Activated T-cell treated with anti-CD3 and anti-CD28 coated beads, Interleukin-2, amount 50 U/mL, for 72 hours (primary cell): ENCODE results near the gene PTPA. TPM values are rescaled to one million over a fixed set of nuclear protein-coding genes. Genes with fewer than 3 reads are reported as not detected.
"Not testable (repeated sequence)": the region's sequence is repeated elsewhere in the genome, so short reads cannot be mapped to it uniquely, and the experiment has no call there.

Experiments
- ATAC-seq, 2 donors: fragments of 150-1000 bp; cut with Tn5 transposase; replicated peaks in 1 of 2; 2 replicates each; pipeline ENCODE4 v1.10.0; 2021; ENCODE audit warnings: moderate library complexity in 2 of 2, mild to moderate bottlenecking in 1 of 2
- DNase-seq, 2 donors: peaks; one replicate each; pipeline ENCODE4 v3.0.0; 2021 to 2022; ENCODE audit warnings: mixed read lengths in 1 of 2
- H3K27ac Mint-ChIP-seq: one replicate; pipeline ENCODE4 v1.8.0; 2022; ENCODE audit warnings: mild to moderate bottlenecking, moderate library complexity, mixed read lengths
- H3K27me3 Mint-ChIP-seq: one replicate; pipeline ENCODE4 v1.8.0; 2022; ENCODE audit warnings: low read depth, mixed read lengths
- H3K36me3 Mint-ChIP-seq, 2 donors: one replicate each; pipeline ENCODE4 v1.8.0; 2022; ENCODE audit warnings: mixed read lengths in 2 of 2, mild to moderate bottlenecking in 1 of 2; ENCODE audit not compliant: insufficient read depth in 2 of 2
- H3K4me1 Mint-ChIP-seq: one replicate; pipeline ENCODE4 v1.8.0; 2022; ENCODE audit warnings: low read depth, mixed read lengths
- H3K4me3 Mint-ChIP-seq, 2 donors: one replicate each; pipeline ENCODE4 v1.8.0; 2022; ENCODE audit warnings: mild to moderate bottlenecking in 2 of 2, mixed read lengths in 2 of 2, moderate library complexity in 2 of 2
- H3K9me3 Mint-ChIP-seq, 2 donors: one replicate each; pipeline ENCODE4 v1.8.0; 2022; ENCODE audit warnings: mixed read lengths in 2 of 2
- total RNA-seq, 2 donors: library from RNA; stranded (reverse); gene quantifications; one replicate each; pipeline ENCODE4 v1.2.3, GENCODE V29; 2022

PTPA gene
- total RNA-seq, 2 donors from 2014 or later: 85.5 to 98.3 TPM

DNA sequence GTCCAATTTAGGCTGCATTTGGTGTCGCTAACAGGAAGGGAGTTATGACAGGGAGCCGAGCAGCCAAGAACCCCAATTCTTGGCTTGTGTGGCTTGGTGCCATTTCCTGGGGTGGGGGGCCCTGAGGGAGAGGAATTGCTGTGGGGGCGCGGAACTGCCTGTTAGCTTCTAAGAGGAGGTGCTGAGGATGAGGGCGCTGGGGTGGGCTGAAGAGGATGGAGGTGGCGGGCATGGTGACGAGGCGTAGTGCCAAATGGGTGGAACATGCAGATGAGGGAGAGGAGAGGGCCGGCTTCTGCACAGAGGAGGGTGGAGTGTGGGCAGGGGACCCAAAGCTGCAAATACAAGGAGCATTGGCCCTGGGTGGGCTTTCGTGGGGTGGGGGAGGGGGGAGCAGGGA is 38.9 kb downstream of the PTPA start:
- ATAC-seq: no peak
- H3K36me3 Mint-ChIP-seq: no peaks in the 10 kb centered on the region
- no peak overlapping the region for H3K4me3 Mint-ChIP-seq
- no peaks in the 10 kb centered on the region for H3K9me3 Mint-ChIP-seq
- peaks cover 5% of the 10 kb centered on the region for H3K4me1 Mint-ChIP-seq
- H3K27me3 Mint-ChIP-seq: no peaks in the 10 kb centered on the region
- H3K27ac Mint-ChIP-seq: no peak overlapping the region
- DNase-seq: no peak

DNA sequence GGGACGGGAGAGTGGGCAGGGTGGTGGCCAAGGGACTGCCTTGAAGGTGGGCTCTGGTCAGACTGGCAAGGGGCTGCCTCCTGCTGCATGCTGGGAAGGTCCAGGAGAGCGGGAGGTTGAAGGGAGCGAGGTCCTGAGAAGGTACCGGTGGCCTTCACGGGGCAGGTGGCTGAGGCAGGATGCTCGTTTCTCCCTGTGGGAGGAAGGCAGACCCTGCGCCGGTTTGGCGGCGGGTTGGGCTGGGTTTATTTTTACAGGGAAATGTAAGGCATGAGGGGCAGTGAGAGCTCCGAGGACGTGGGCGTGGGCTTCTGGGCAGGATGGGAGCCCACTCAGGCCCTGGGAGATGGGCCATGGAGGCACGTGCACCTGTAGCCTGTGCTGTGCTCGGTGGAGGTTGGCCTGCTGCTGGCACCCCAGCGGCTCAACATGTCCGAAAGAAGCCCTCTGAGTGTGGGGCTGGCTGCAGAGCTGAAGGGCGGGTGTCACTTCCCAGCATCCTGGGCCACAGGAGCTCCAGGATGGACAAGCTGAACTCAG is 39.5 kb downstream of the PTPA start:
- DNase-seq (no peak), ATAC-seq (no peak)
- Mint-ChIP-seq H3K4me1 (peaks cover 5% of the 10 kb centered on the region), H3K4me3 (no peak overlapping the region), H3K27me3 (no peaks in the 10 kb centered on the region), H3K36me3 (no peaks in the 10 kb centered on the region), H3K9me3 (no peaks in the 10 kb centered on the region), H3K27ac (no peak overlapping the region)

DNA sequence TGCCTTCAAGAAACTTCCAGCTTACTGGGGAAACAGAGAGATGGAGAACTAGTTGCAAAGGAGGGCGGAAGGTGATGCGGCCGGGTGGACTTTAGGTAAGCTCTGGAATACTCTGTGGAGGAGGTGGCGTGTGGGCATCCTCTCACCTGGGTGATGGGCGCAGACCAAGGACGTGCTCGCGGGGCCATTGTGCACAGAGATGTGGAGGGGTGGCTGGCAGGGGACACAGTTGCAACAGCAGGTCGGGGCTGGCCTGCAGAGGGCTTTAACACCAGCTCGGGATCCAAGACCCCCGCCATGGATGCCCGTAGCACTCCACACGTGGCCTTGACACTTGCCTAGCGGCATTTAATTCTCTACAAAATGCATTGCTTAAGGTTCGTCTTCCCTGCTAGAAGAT is 40.3 kb downstream of the PTPA start:
- no peak overlapping the region for H3K4me3 Mint-ChIP-seq
- no peaks in the 10 kb centered on the region for H3K27me3 Mint-ChIP-seq
- DNase-seq: no peak
- H3K4me1 Mint-ChIP-seq: peaks cover 5% of the 10 kb centered on the region
- H3K27ac Mint-ChIP-seq: no peak overlapping the region
- no peaks in the 10 kb centered on the region for H3K36me3 Mint-ChIP-seq
- no peak for ATAC-seq
- no peaks in the 10 kb centered on the region for H3K9me3 Mint-ChIP-seq

DNA sequence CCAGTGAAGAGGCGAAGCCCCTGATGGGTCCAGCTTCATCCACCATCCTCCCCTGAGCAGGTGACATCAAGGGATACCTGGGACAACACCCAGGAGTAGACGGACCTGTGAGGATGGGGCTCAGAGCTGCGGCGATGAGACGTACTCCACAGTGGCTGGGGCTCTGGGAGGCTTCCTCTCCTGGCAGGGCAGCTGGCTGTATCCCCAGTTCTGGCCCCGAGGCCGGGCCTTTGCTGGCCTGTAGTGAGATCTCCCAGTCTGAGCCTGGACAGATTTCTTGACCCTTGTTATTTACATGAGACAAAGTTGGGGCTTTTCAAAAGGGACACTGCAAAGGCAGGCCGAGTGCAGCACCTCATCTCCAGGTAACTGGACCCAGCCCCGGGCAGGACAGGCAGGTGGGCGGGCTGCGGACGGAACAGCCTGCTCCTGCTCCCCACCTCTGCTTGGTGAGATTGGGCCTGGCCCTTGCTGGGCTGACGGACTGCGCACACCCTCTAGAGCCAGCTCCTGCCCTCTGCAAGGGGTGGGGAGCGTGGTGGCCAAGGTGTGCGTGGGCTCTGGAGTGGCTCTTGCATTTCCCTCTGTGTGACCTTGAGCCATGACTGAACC is 43.8 kb downstream of the PTPA start:
- Mint-ChIP-seq H3K27me3 (no peaks in the 10 kb centered on the region), H3K36me3 (no peaks in the 10 kb centered on the region), H3K4me3 (no peak overlapping the region), H3K9me3 (no peaks in the 10 kb centered on the region), H3K27ac (no peak overlapping the region), H3K4me1 (no peaks in the 10 kb centered on the region)
- DNase-seq (no peak), ATAC-seq (no peak)

DNA sequence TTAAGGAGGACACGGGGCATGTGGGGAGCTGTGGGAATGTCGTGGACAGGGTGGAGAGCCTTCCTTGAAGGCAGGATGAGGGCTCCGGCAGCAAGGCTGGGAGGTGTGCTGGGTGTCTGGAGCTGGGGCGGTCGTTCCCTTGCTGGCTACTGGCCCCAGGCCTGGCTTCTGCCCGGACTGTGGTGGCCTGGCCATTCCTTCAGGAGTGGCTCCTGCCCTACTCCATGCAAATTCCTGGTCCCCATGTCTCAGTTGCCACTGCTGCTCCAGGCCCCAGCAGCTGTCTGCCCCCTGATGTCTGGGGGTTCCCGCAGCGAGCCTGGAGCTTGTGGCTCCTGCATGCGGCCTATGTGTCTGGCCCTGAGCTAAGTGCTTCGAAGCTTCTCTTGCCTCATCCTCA is 44.9 kb downstream of the PTPA start:
- H3K9me3 Mint-ChIP-seq: no peaks in the 10 kb centered on the region
- H3K27ac Mint-ChIP-seq: no peak overlapping the region
- H3K27me3 Mint-ChIP-seq: no peaks in the 10 kb centered on the region
- no peak overlapping the region for H3K4me3 Mint-ChIP-seq
- ATAC-seq (no peak), DNase-seq (no peak)
- no peaks in the 10 kb centered on the region for H3K4me1 Mint-ChIP-seq
- H3K36me3 Mint-ChIP-seq: no peaks in the 10 kb centered on the region

DNA sequence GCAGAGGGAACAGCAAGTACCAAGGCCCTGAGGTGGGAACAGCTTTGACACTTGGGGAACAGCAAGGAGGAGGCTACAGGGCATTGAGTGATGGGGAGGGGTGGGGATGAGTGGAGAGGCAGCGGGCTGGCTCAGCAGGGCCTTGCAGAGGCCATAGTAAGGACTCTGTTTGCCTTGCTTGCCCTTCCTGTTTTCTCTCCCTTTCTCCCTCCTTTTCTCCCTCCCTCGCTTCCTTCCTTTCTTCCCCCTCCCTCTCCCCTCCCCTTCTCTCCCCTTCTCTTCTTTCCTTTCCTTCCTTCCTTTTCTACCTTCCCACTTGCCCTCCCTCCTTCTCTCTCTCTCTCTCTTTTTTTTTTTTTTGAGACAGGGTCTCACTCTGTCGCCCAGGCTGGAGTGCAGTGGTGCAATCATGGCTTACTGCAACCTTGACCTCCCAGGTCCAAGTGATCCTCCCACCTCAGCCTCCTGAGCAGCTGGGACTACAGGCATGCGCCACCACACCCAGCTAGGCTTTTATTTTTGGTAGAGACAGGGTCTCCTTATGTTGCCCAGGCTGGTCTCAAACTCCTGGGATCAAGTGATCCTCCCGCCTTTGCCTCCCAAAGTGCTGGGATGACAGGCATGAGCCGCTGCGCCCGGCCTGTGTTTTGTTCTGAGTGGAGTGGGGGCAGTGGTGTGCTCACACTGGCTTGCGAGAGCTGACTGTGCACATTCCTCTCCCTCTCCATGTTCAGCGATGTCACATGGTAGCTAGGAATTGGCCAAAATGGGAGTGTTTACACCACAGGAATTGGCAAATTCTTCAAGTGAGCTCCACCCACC is 49.7 kb downstream of the PTPA start:
- Mint-ChIP-seq H3K4me3 (no peak overlapping the region), H3K9me3 (no peaks in the 10 kb centered on the region), H3K27ac (no peak overlapping the region), H3K36me3 (no peaks in the 10 kb centered on the region), H3K27me3 (no peaks in the 10 kb centered on the region), H3K4me1 (no peaks in the 10 kb centered on the region)
- DNase-seq: no peak
- no peak for ATAC-seq

DNA sequence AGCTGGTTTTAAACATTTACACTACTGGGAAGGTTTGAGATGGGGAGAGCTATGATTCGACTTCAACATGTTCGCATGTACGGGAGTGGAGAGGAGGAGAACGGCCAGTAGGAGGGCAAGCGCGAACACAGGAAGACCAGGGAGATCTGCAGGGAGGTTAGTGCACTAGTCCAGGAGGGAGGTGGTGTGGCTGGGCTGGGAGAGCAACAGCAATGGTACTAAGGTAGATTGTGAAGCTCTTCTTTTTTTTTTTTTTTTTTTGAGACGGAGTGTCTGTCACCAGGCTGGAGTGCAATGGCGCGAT is 50.3 kb downstream of the PTPA start:
- no peaks in the 10 kb centered on the region for H3K4me1 Mint-ChIP-seq
- H3K4me3 Mint-ChIP-seq: no peak overlapping the region
- no peak for DNase-seq
- H3K9me3 Mint-ChIP-seq: no peaks in the 10 kb centered on the region
- H3K36me3 Mint-ChIP-seq: no peaks in the 10 kb centered on the region
- ATAC-seq: no peak
- no peaks in the 10 kb centered on the region for H3K27me3 Mint-ChIP-seq
- H3K27ac Mint-ChIP-seq: no peak overlapping the region

DNA sequence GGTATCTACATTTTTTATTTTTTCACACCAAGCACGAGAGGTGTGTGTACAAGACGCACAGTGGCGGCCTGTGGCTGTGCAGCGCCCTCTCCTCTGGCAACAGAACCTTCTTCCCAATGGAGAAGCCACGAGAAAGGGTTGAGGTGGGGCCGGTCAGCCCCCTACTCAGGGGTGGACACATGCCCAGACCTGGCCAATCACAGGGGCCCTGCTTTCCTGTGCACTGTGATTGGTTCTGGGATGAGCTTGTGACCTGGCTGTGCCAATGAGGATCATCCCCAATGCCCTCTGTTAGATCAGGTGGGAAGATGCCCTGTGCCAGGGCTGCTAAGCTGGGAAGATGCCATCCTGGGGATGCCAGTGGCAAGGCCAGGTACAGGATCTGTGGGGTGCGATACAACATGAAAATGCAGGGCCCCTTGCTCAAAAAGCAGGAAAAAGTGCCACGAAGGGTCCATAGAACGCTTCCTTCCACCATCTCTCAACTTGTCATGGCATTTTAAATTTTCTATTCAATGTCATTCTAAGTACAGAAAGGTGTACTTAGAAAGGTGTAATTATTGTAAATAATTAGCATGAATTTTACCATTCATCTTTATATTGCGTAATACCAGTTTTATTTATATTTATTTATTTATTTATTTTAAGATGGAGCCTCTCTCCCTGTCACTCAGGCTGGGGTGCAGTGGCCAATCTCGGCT is 51.4 kb downstream of the PTPA start:
- Mint-ChIP-seq H3K9me3 (no peaks in the 10 kb centered on the region), H3K27me3 (no peaks in the 10 kb centered on the region), H3K4me3 (no peak overlapping the region), H3K4me1 (peaks cover 11% of the 10 kb centered on the region), H3K36me3 (no peaks in the 10 kb centered on the region), H3K27ac (no peak overlapping the region)
- no peak for ATAC-seq
- no peak for DNase-seq

DNA sequence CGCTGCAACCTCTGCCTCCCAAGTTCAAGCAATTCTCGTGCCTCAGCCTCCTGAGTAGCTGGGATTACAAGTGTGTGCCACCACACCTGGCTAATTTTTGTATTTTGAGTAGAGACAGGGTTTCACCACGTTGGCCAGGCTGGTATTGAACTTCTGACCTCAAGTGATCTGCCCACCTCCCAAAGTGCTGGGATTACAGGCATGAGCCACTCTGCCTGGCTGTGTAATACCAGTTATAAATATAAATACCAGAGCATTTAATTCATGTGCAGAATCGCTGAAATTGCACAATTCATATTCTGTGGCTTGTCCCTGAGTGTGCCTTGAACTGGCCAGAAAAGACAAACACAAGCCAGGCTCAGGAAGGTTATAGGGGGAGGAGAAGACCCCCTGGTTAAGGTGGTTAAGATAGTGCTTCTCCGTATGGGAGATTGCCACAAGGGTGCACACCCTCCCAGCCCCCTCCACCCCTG is 52.0 kb downstream of the PTPA start:
- H3K9me3 Mint-ChIP-seq, ATAC-seq, H3K27ac Mint-ChIP-seq, H3K36me3 Mint-ChIP-seq, H3K4me3 Mint-ChIP-seq, DNase-seq, H3K27me3 Mint-ChIP-seq: not testable (repeated sequence)
- H3K4me1 Mint-ChIP-seq: peaks cover 17% of the 10 kb centered on the region

DNA sequence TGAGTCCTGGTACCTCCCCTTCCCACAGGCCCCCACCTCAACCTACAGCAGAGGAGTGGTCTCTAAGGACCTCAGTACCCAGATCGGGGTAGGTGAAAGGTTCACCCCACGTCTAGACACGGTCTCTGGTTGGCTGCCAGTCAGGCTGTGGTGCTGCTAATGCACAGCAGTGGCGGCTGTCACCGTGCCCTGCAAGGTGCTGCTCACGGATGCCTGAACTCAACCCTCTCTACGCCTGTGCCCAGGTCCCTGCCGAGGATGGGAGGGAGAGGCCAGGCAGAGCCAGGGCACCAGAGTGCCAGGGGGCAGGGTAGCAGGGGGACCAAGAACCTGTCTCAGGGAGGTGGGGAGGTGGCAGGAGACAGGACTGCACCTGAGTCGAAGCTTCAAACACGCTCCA is 52.5 kb downstream of the PTPA start:
- no peaks in the 10 kb centered on the region for H3K36me3 Mint-ChIP-seq
- no peaks in the 10 kb centered on the region for H3K27me3 Mint-ChIP-seq
- no peak for DNase-seq
- H3K9me3 Mint-ChIP-seq: no peaks in the 10 kb centered on the region
- no peak overlapping the region for H3K4me3 Mint-ChIP-seq
- ATAC-seq: peak in 1 of 2 donors; percentile 9
- H3K4me1 Mint-ChIP-seq: peaks cover 21% of the 10 kb centered on the region
- no peak overlapping the region for H3K27ac Mint-ChIP-seq

DNA sequence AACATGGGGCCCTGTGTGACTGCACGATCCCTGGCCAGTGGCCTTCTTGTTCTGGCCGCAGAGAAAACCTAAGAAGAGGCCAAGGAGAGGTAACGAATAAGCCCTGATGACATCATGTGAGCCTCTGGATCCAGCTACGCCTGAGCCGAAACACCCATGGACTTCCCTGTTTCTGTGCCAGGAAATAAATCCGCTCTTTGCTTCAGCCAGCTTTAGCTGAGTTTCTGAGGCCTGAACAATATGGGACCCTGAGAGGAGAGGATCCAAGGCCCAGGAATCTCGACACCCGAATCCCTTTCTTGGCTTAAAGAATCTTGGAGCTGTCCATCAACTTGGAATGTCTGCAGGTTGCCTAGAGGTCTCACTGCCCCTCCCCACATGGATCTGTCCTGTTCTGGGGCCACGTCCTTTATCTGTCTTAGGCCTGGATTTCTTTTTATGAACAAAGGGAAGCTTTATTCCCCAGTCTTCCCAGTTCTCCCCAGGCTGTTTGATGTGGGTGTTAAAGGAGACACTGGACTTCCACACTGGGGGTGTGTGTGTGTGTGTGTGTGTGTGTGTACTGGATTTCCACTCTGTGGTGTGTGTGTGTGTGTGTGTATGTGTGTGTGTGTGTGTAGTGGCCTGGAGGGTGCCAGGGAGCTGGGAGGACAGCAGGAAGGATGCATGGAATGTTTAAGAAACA is 53.2 kb downstream of the PTPA start:
- no peaks in the 10 kb centered on the region for H3K9me3 Mint-ChIP-seq
- H3K4me3 Mint-ChIP-seq: no peak overlapping the region
- ATAC-seq (no peak), DNase-seq (no peak)
- H3K27me3 Mint-ChIP-seq: no peaks in the 10 kb centered on the region
- H3K36me3 Mint-ChIP-seq: no peaks in the 10 kb centered on the region
- H3K4me1 Mint-ChIP-seq: peaks cover 21% of the 10 kb centered on the region
- no peak overlapping the region for H3K27ac Mint-ChIP-seq

DNA sequence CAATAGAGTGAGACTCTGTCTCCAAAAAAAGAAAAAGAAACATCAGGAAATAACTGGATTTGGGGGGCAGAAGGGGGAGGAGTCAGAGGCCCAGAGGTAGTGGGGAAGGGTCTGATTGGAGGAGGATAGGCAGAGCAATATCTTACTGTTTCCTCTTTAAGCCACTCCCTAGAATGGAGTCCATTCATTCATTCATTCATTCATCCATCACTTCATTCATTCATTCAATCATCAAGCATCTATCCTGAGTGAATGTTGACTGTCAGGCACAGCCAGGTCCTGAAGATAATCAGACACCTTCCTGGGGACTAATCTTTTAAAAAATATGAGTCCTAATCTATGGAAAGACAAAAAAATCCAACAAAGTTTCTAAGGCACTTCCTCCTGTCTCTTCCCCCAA is 54.0 kb downstream of the PTPA start:
- Mint-ChIP-seq H3K27me3 (no peaks in the 10 kb centered on the region), H3K4me3 (no peak overlapping the region), H3K36me3 (no peaks in the 10 kb centered on the region), H3K9me3 (no peaks in the 10 kb centered on the region), H3K4me1 (peaks cover 27% of the 10 kb centered on the region), H3K27ac (no peak overlapping the region)
- DNase-seq (no peak), ATAC-seq (no peak)
